Measurements from ENCODE around the gene XPR1. TPM values are rescaled to one million over a fixed set of nuclear protein-coding genes. Genes with fewer than 3 reads are reported as not detected.

The XPR1 gene
- total and polyA plus RNA-seq, 2 donors (not counting 1 experiment from before 2014, with no cell fraction given) = 2.8 to 22.3 TPM

GRCh38 chr1:180588121-180588520 lies 43.7 kb upstream of the XPR1 start:
- POLR2A ChIA-PET = no interaction called here
- peaks cover 15% of the 10 kb centered on the region for H3K27me3 Mint-ChIP-seq

DNA sequence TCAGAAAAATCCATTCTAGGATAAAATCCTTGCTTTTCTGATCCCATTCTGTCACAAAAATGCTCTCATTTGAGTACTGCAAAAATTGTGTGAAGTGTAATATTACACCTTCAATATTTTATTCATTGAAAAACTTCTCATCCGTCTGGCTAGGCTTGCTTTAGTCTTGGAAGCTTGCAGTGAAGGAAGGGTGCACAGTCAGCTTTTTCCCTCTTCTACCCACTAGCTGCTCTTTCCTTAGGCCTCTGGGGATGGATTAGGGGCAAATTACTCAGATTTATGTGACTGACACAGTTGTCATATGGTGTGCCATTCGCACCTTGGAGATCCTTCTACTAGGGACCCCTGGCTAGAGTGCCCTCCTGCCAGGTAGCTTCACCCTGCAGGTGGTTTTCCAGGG lies 40.9 kb upstream of the XPR1 start:
- H3K4me3 Mint-ChIP-seq = no peak overlapping the region
- ATAC-seq (ENCODE audit: low read depth) (no peak), DNase-seq (no peak)
- intact Hi-C loops (cut with micrococcal nuclease) = no loop called here
- H3K9me3 ChIP-seq (ENCODE audit: control extremely low read depth in 1 of 3, control insufficient read depth in 2 of 3, insufficient read depth in 1 of 3, low read length in 2 of 3) = peaks cover 2 to 6% (median 5%) of the 10 kb centered on the region in 3 donors
- H2AFZ ChIP-seq (ENCODE audit: insufficient read depth, low read depth, low read length, poor library complexity, severe bottlenecking) = no peak overlapping the region
- CTCF ChIA-PET = no interaction called here
- H3K4me3 ChIP-seq (ENCODE audit: control extremely low read depth in 1 of 5, extremely low read depth in 1 of 5, insufficient read depth in 1 of 5, low read depth in 2 of 5, low read length in 4 of 5) = no peak overlapping the region
- 100% methylated on average over 1 of the region's 2 CpGs for WGBS (ENCODE audit: insufficient coverage)
- H3K27ac ChIP-seq (ENCODE audit: low read length in 2 of 2) = no peak overlapping the region
- peaks cover 0 to 5% (median 1%) of the 10 kb centered on the region in 4 experiments for H3K27me3 ChIP-seq (replicated peaks in 1 of 4; ENCODE audit: control extremely low read depth in 1 of 4, control insufficient read depth in 3 of 4, insufficient read depth in 4 of 4, low read length in 3 of 4)
- H3K9me3 Mint-ChIP-seq (ENCODE audit: insufficient read depth) = peaks cover 1% of the 10 kb centered on the region
- H3K27ac Mint-ChIP-seq = no peak overlapping the region
- H3K4me2 ChIP-seq (replicated peaks; ENCODE audit: low read depth, low read length, poor library complexity, severe bottlenecking) = no peak overlapping the region
- H3K79me2 ChIP-seq (ENCODE audit: control insufficient read depth, insufficient read depth, low read length) = no peaks in the 10 kb centered on the region
- POLR2A ChIA-PET = no interaction called here
- no peak overlapping the region for H3K9ac ChIP-seq (ENCODE audit: low read length)
- no peaks in the 10 kb centered on the region for H3K4me1 Mint-ChIP-seq
- H3K27me3 Mint-ChIP-seq = peaks cover 16% of the 10 kb centered on the region
- TF ChIP-seq, protein P1, sequence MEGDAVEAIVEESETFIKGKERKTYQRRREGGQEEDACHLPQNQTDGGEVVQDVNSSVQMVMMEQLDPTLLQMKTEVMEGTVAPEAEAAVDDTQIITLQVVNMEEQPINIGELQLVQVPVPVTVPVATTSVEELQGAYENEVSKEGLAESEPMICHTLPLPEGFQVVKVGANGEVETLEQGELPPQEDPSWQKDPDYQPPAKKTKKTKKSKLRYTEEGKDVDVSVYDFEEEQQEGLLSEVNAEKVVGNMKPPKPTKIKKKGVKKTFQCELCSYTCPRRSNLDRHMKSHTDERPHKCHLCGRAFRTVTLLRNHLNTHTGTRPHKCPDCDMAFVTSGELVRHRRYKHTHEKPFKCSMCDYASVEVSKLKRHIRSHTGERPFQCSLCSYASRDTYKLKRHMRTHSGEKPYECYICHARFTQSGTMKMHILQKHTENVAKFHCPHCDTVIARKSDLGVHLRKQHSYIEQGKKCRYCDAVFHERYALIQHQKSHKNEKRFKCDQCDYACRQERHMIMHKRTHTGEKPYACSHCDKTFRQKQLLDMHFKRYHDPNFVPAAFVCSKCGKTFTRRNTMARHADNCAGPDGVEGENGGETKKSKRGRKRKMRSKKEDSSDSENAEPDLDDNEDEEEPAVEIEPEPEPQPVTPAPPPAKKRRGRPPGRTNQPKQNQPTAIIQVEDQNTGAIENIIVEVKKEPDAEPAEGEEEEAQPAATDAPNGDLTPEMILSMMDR (IDR thresholded peaks at IDR 0.05) = no peak
- TF ChIP-seq EZH2 (IDR thresholded peaks at IDR 0.05; ENCODE audit: borderline replicate concordance, insufficient read depth, low read depth, low read length, poor library complexity, severe bottlenecking) = no peak
- no peaks in the 10 kb centered on the region for H3K36me3 ChIP-seq (replicated peaks in 1 of 2; ENCODE audit: control extremely low read depth in 1 of 2, control insufficient read depth in 1 of 2, extremely low read depth in 1 of 2, insufficient read depth in 2 of 2, low read length in 1 of 2)
- no peaks in the 10 kb centered on the region for H3K4me1 ChIP-seq (ENCODE audit: control insufficient read depth in 2 of 2, insufficient read depth in 2 of 2, low read length in 2 of 2)
- H4K20me1 ChIP-seq (ENCODE audit: control insufficient read depth, insufficient read depth, low read length, poor library complexity, severe bottlenecking) = no peaks in the 10 kb centered on the region

More at GRCh38 chr1:180588121-180588520, 43.7 kb upstream of the XPR1 start:
- peaks cover 0 to 3% (median 1%) of the 10 kb centered on the region in 4 experiments for H3K27me3 ChIP-seq (replicated peaks in 1 of 4; ENCODE audit: control extremely low read depth in 1 of 4, control insufficient read depth in 3 of 4, insufficient read depth in 4 of 4, low read length in 3 of 4)
- Mint-ChIP-seq H3K4me1 (no peaks in the 10 kb centered on the region), H3K4me3 (no peak overlapping the region), H3K9me3 (ENCODE audit: insufficient read depth) (peaks cover 1% of the 10 kb centered on the region), H3K27ac (no peak overlapping the region)
- H4K20me1 ChIP-seq (ENCODE audit: control insufficient read depth, insufficient read depth, low read length, poor library complexity, severe bottlenecking) = no peaks in the 10 kb centered on the region
- no peak overlapping the region for H2AFZ ChIP-seq (ENCODE audit: insufficient read depth, low read depth, low read length, poor library complexity, severe bottlenecking)
- H3K9me3 ChIP-seq (ENCODE audit: control extremely low read depth in 1 of 3, control insufficient read depth in 2 of 3, insufficient read depth in 1 of 3, low read length in 2 of 3) = peaks cover 2 to 10% (median 5%) of the 10 kb centered on the region in 3 donors
- DNase-seq (no peak), ATAC-seq (ENCODE audit: low read depth) (no peak)
- no peaks in the 10 kb centered on the region for H3K4me1 ChIP-seq (ENCODE audit: control insufficient read depth in 2 of 2, insufficient read depth in 2 of 2, low read length in 2 of 2)
- H3K4me2 ChIP-seq (replicated peaks; ENCODE audit: low read depth, low read length, poor library complexity, severe bottlenecking) = no peak overlapping the region
- H3K9ac ChIP-seq (ENCODE audit: low read length) = no peak overlapping the region
- H3K27ac ChIP-seq (ENCODE audit: low read length in 2 of 2) = no peak overlapping the region
- no peaks in the 10 kb centered on the region for H3K36me3 ChIP-seq (replicated peaks in 1 of 2; ENCODE audit: control extremely low read depth in 1 of 2, control insufficient read depth in 1 of 2, extremely low read depth in 1 of 2, insufficient read depth in 2 of 2, low read length in 1 of 2)
- no peaks in the 10 kb centered on the region for H3K79me2 ChIP-seq (ENCODE audit: control insufficient read depth, insufficient read depth, low read length)
- CTCF ChIA-PET = no interaction called here
- intact Hi-C loops (cut with micrococcal nuclease) = no loop called here
- TF ChIP-seq EZH2 (IDR thresholded peaks at IDR 0.05; ENCODE audit: borderline replicate concordance, insufficient read depth, low read depth, low read length, poor library complexity, severe bottlenecking) = no peak
- TF ChIP-seq, protein P1 (IDR thresholded peaks at IDR 0.05) = no peak
- 100% methylated on average over 1 of the region's 2 CpGs for WGBS (ENCODE audit: insufficient coverage)
- H3K4me3 ChIP-seq (ENCODE audit: control extremely low read depth in 1 of 5, extremely low read depth in 1 of 5, insufficient read depth in 1 of 5, low read depth in 2 of 5, low read length in 4 of 5) = no peak overlapping the region

Measured in B cell (primary cell).